Smooth muscle cell (in vitro differentiated cells): Measurements from ENCODE around the gene GPATCH4. TPM values are rescaled to one million over a fixed set of nuclear protein-coding genes. Genes with fewer than 3 reads are reported as not detected.

Experiments used
- DNase-seq: peaks from one replicate; lab custom pipeline; 2025; ENCODE audit not compliant: unreplicated experiment; lab: John Stamatoyannopoulos, UW
- H2AFZ ChIP-seq: fragments of 200-600 bp; sonication (generic); 2 replicates; pipeline ENCODE4 v1.6.0; 2016; ENCODE audit warnings: antibody characterized with exemption, low read depth, mild to moderate bottlenecking
- H3F3A ChIP-seq: fragments of 200-600 bp; sonication (generic); 2 replicates; pipeline ENCODE4 v1.6.0; 2017; ENCODE audit warnings: antibody characterized with exemption, low read depth
- H3K27ac ChIP-seq: fragments of 200-600 bp; sonication (generic); 2 replicates; pipeline ENCODE4 v1.5.1; 2016; ENCODE audit warnings: low read depth, mild to moderate bottlenecking
- H3K27me3 ChIP-seq: fragments of 200-600 bp; sonication (generic); 2 replicates; pipeline ENCODE4 v1.6.1; 2016; ENCODE audit warnings: low read depth, mild to moderate bottlenecking
- H3K36me3 ChIP-seq: fragments of 200-600 bp; sonication (generic); 2 replicates; pipeline ENCODE4 v1.5.1; 2016; ENCODE audit warnings: low read depth
- H3K4me1 ChIP-seq: fragments of 200-600 bp; sonication (generic); 2 replicates; pipeline ENCODE4 v1.5.1; 2016; ENCODE audit warnings: low read depth
- H3K4me2 ChIP-seq: fragments of 200-600 bp; sonication (generic); 2 replicates; pipeline ENCODE4 v1.6.0; 2016; ENCODE audit warnings: mild to moderate bottlenecking
- H3K4me3 ChIP-seq: fragments of 200-600 bp; sonication (generic); 2 replicates; pipeline ENCODE4 v1.5.1; 2016; ENCODE audit warnings: mild to moderate bottlenecking
- H3K79me2 ChIP-seq: fragments of 200-600 bp; sonication (generic); 2 replicates; pipeline ENCODE4 v1.6.0; 2016; ENCODE audit warnings: low read depth, mild to moderate bottlenecking
- H3K9ac ChIP-seq: fragments of 200-600 bp; sonication (generic); 2 replicates; pipeline ENCODE4 v1.6.0; 2016; ENCODE audit warnings: low read depth
- H3K9me3 ChIP-seq: fragments of 200-600 bp; sonication (generic); replicated peaks from 2 replicates; pipeline ENCODE4 v1.5.1; 2016; ENCODE audit warnings: low read depth
- H4K20me1 ChIP-seq: fragments of 200-600 bp; sonication (generic); 2 replicates; pipeline ENCODE4 v1.6.0; 2016; ENCODE audit warnings: low read depth
- WGBS: methylation state at CpG from one replicate; pipeline ENCODE4 v1.1.7; 2016; ENCODE audit warnings: low lambda C conversion rate; 5-methylcytosine and 5-hydroxymethylcytosine counted together
- polyA plus RNA-seq: library from polyadenylated mRNA; unstranded; fragments of >200 nt; fragmentation: Nextera tagmentation; extraction: Ambion mirVana; gene quantifications from 2 replicates; pipeline ENCODE4 v1.2.1, GENCODE V29; 2016
- total RNA-seq: library from RNA; depleted of rRNA; stranded (reverse); fragments of >200 nt; gene quantifications from 2 replicates; pipeline ENCODE4 v1.2.3, GENCODE V29; 2014
- TF ChIP-seq, protein P1 (sequence below): fragments of 200-600 bp; sonication (generic); IDR thresholded peaks from 2 replicates; pipeline ENCODE4 v1.5.1; 2017; ENCODE audit warnings: borderline replicate concordance, mild to moderate bottlenecking, antibody characterized with exemption; ENCODE audit not compliant: insufficient read depth, poor library complexity, severe bottlenecking

Gene GPATCH4
- total and polyA plus RNA-seq, 2 experiments from 2014 or later = 11.9 to 19.9 TPM

DNA sequence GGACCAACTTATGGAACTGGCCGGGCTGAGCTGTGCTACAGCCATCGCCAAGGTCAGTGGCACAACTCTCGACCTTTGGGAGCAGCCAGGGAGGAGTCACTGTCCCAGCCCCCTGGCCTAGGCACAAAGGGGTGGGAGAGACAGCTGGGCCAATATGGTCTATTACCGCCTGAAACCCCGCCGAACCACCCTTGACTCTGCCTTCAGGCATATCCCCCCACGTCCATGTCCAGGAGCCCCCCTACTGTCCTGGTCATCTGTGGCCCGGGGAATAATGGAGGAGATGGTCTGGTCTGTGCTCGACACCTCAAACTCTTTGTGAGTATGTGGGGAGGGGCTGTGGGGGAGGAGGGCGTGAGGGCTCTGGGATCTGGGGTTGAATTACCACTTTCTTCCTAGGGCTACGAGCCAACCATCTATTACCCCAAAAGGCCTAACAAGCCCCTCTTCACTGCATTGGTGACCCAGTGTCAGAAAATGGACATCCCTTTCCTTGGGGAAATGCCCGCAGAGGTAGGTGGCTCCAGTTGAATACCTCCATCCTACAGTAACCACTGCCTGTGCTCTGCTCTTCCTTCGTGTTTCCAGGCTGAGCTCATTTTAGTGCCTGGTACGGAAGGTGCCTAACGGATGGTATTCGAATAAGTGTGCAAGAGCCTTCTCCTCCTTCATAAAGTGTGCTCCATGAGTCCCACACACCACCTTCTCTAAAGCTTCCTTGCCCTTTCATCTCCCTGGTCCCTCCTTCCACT is 8.9 kb downstream of the GPATCH4 start:
- Histone ChIP-seq H3F3A (peaks cover 4% of the 10 kb centered on the region), H3K9ac (peak overlapping the region; percentile 73), H3K79me2 (no peaks in the 10 kb centered on the region), H3K27me3 (no peaks in the 10 kb centered on the region), H3K9me3 (no peaks in the 10 kb centered on the region), H3K4me2 (peak overlapping the region; percentile 95), H3K4me1 (peaks cover 11% of the 10 kb centered on the region), H3K4me3 (peak overlapping the region; percentile 91), H3K27ac (no peak overlapping the region), H4K20me1 (no peaks in the 10 kb centered on the region), H2AFZ (peak overlapping the region; percentile 85), H3K36me3 (no peaks in the 10 kb centered on the region)
- DNase-seq = no peak
- 61% methylated on average over 16 of the region's 16 CpGs for WGBS
- TF ChIP-seq, protein P1, sequence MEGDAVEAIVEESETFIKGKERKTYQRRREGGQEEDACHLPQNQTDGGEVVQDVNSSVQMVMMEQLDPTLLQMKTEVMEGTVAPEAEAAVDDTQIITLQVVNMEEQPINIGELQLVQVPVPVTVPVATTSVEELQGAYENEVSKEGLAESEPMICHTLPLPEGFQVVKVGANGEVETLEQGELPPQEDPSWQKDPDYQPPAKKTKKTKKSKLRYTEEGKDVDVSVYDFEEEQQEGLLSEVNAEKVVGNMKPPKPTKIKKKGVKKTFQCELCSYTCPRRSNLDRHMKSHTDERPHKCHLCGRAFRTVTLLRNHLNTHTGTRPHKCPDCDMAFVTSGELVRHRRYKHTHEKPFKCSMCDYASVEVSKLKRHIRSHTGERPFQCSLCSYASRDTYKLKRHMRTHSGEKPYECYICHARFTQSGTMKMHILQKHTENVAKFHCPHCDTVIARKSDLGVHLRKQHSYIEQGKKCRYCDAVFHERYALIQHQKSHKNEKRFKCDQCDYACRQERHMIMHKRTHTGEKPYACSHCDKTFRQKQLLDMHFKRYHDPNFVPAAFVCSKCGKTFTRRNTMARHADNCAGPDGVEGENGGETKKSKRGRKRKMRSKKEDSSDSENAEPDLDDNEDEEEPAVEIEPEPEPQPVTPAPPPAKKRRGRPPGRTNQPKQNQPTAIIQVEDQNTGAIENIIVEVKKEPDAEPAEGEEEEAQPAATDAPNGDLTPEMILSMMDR = no peak

DNA sequence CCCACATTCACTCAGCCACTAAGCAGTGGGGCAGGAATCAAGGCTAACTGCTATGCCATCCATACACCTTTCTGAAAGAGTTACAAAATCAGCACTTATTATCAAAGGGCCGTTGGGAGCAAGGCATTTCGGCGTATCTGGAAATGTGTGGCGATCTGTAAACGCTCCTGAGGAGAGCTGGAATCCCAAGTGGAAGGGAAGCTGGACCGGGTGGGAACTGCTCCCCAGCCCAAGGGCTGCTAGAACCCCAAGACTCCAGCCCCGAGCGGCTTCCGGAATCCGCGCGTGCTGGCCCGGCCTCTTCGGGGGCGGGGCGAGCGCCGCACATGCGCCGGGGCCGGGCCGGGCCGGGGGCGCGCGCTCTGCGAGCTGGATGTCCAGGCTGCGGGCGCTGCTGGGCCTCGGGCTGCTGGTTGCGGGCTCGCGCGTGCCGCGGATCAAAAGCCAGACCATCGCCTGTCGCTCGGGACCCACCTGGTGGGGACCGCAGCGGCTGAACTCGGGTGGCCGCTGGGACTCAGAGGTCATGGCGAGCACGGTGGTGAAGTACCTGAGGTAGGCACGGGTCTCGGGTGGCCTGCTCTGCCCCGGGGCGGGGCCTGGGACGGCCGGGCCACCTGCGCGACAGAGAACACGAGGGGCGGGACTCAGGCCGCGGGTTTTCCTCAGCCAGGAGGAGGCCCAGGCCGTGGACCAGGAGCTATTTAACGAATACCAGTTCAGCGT is 9.7 kb downstream of the GPATCH4 start, which contains the start of gene NAXE:
Gene NAXE, plus strand, starts transcription at position 345 of the 726 bp plus-strand sequence. Its CDS starts 29 bp downstream, at position 374.
- Histone ChIP-seq H3F3A (peaks cover 4% of the 10 kb centered on the region), H3K9ac (peak within 1 kb of the TSS; percentile 73), H3K79me2 (no peaks in the 10 kb centered on the region), H3K4me1 (peaks cover 11% of the 10 kb centered on the region), H4K20me1 (no peaks in the 10 kb centered on the region), H3K4me2 (peak within 1 kb of the TSS; percentile 95), H3K9me3 (no peaks in the 10 kb centered on the region), H3K36me3 (no peaks in the 10 kb centered on the region), H3K27me3 (no peaks in the 10 kb centered on the region), H2AFZ (peak within 1 kb of the TSS; percentile 100), H3K4me3 (peak within 1 kb of the TSS; percentile 91), H3K27ac (peak within 1 kb of the TSS; percentile 32)
- TF ChIP-seq, protein P1 = no peak
- DNase-seq = peak; percentile 26
- WGBS = under 1% methylated on average over 58 of the region's 60 CpGs

DNA sequence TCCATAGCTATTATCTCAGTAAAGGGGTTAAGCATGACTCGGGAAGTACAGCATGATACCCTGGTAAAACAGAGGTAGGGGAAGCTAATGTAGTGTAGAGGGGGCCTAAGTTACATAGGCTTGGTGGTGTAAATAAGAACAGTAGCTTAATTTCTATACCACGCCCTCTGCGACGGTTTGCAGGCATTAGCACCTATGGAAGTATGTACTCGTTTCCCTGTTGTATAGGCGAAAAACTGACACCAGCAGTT is 10.2 kb downstream of the GPATCH4 start:
- TF ChIP-seq, protein P1 = no peak
- H3K4me3 ChIP-seq = peak overlapping the region; percentile 91
- no peaks in the 10 kb centered on the region for H3K9me3 ChIP-seq
- peak overlapping the region; percentile 95 for H3K4me2 ChIP-seq
- peak overlapping the region; percentile 100 for H2AFZ ChIP-seq
- no peaks in the 10 kb centered on the region for H4K20me1 ChIP-seq
- no peak for DNase-seq
- no peaks in the 10 kb centered on the region for H3K36me3 ChIP-seq
- no peaks in the 10 kb centered on the region for H3K79me2 ChIP-seq
- peak overlapping the region; percentile 72 for H3K9ac ChIP-seq
- H3F3A ChIP-seq = peaks cover 4% of the 10 kb centered on the region
- 25% methylated on average over 6 of the region's 6 CpGs for WGBS
- no peaks in the 10 kb centered on the region for H3K27me3 ChIP-seq
- H3K4me1 ChIP-seq = peaks cover 11% of the 10 kb centered on the region
- H3K27ac ChIP-seq = peak overlapping the region; percentile 32
